Sigmoid colon (tissue), 7 donors: ENCODE measurements around the gene GOLPH3. TPM values are rescaled to one million over a fixed set of nuclear protein-coding genes. Genes with fewer than 3 reads are reported as not detected.

Experiments used
- DNase-seq: peaks from one replicate; pipeline ENCODE4 v3.0.0-alpha.2; 2019
- H3K27ac ChIP-seq, 4 donors: fragments of 200-600 bp; sonication (generic); one replicate each; pipeline ENCODE4 v1.5.1; 2016 to 2019; ENCODE audit warnings: mild to moderate bottlenecking in 1 of 4
- H3K27me3 ChIP-seq, 3 donors: fragments of 200-600 bp; sonication (generic); one replicate each; pipeline ENCODE4 v1.5.1; 2019; ENCODE audit warnings: mild to moderate bottlenecking in 1 of 3
- H3K36me3 ChIP-seq, 4 donors: fragments of 200-600 bp; sonication (generic); one replicate each; pipeline ENCODE4 v1.5.1; 2016 to 2019
- H3K4me1 ChIP-seq, 4 donors: fragments of 200-600 bp; sonication (generic); one replicate each; pipeline ENCODE4 v1.5.1; 2017 to 2019
- H3K4me3 ChIP-seq, 4 donors: fragments of 200-600 bp; sonication (generic); one replicate each; pipeline ENCODE4 v1.5.1; 2017 to 2019; ENCODE audit warnings: mild to moderate bottlenecking in 2 of 4, moderate library complexity in 1 of 4
- H3K9me3 ChIP-seq, 4 donors: fragments of 200-600 bp in 3 of 4; sonication (generic) in 3 of 4; one replicate each; pipeline versions ENCODE4 v1.5.1 to v1.6.1; 2013 to 2019
- EP300 ChIP-seq, 4 donors: sonication (generic); formaldehyde crosslinking; IDR thresholded peaks; one replicate each; pipeline ENCODE4 v1.6.1; 2017; ENCODE audit warnings: antibody characterized with exemption in 4 of 4
- POLR2A ChIP-seq, 2 donors: fragments of 450-650 bp; IDR thresholded peaks; one replicate each; pipeline ENCODE4 v1.6.1; 2016; ENCODE audit warnings: antibody characterized with exemption in 2 of 2, mild to moderate bottlenecking in 2 of 2, moderate library complexity in 2 of 2
- POLR2AphosphoS5 ChIP-seq, 4 donors: sonication (generic); formaldehyde crosslinking; IDR thresholded peaks; one replicate each; pipeline ENCODE4 v1.6.1; 2017; ENCODE audit warnings: antibody characterized with exemption in 4 of 4
- WGBS, 2 donors: extraction: QIAGEN DNeasy Blood & Tissue Kit; methylation state at CpG; one replicate each; pipeline ENCODE4 v1.1.7; 2013; 5-methylcytosine and 5-hydroxymethylcytosine counted together
- intact Hi-C: fragments of 100-400 bp; cut with DNase I; formaldehyde crosslinking; loops from one replicate; pipeline ENCODE4 v1.15.1; 2023
- polyA plus RNA-seq, 3 donors: library from polyadenylated mRNA; stranded (reverse); fragments of 200-250 nt; gene quantifications; one replicate each; pipeline ENCODE4 v1.2.3, GENCODE V29; 2013
- total RNA-seq, 4 donors: library from RNA; depleted of rRNA; stranded (reverse); fragments of >200 nt; gene quantifications; one replicate each; pipeline ENCODE4 v1.1.0, GENCODE V29; 2016
- TF ChIP-seq, protein P1 (sequence below), 4 experiments: fragments of 450-650 bp in 3 of 4; fragments of 200-600 bp in 1 of 4; IDR thresholded peaks; one replicate each; pipeline ENCODE4 v1.5.1; 2016 to 2019; ENCODE audit warnings: antibody characterized with exemption in 4 of 4, mild to moderate bottlenecking in 3 of 4, moderate library complexity in 2 of 4
- donor health status: healthy with polysubstance abuse.
- donor health status: Bipolar disorder and iron deficiency.
- donor health status: healthy.

Gene GOLPH3
- total and polyA plus RNA-seq, 7 donors: 63.6 to 247 (median 170) TPM

DNA sequence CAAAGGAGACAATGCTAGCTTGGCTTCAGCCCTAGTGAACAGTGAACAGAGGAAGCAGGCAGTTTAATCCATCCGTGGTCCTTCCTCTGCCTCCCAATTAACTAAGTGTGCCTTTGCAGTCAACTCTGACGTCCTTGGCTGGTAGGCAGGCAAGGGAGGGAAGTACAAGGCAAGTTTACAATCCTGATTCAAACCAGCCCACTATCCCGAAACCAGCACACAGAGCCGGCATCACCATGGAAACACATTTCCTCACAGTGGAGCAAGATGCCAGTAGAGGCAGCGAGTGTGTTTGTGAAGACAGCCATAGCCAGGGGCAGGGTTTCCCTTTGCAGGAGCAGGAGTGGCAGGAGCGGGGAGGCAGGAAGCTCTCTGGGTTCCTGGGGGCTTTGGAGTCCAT is 73.9 kb downstream of the GOLPH3 start:
- WGBS, 2 donors: 86 to 87% methylated on average over 6 of the region's 6 CpGs
- Histone ChIP-seq H3K36me3 (peaks cover 5 to 62% (median 33%) of the 10 kb centered on the region in 4 donors), H3K27ac (peak overlapping the region in 3 of 4 donors; percentile 56 to 75 (median 63)), H3K27me3 (no peaks in the 10 kb centered on the region), H3K4me1 (peaks cover 0 to 34% (median 33%) of the 10 kb centered on the region in 4 donors), H3K4me3 (no peak overlapping the region), H3K9me3 (no peaks in the 10 kb centered on the region)
- intact Hi-C loops: no loop called here
- DNase-seq: peak; percentile 79
- TF ChIP-seq, protein P1, sequence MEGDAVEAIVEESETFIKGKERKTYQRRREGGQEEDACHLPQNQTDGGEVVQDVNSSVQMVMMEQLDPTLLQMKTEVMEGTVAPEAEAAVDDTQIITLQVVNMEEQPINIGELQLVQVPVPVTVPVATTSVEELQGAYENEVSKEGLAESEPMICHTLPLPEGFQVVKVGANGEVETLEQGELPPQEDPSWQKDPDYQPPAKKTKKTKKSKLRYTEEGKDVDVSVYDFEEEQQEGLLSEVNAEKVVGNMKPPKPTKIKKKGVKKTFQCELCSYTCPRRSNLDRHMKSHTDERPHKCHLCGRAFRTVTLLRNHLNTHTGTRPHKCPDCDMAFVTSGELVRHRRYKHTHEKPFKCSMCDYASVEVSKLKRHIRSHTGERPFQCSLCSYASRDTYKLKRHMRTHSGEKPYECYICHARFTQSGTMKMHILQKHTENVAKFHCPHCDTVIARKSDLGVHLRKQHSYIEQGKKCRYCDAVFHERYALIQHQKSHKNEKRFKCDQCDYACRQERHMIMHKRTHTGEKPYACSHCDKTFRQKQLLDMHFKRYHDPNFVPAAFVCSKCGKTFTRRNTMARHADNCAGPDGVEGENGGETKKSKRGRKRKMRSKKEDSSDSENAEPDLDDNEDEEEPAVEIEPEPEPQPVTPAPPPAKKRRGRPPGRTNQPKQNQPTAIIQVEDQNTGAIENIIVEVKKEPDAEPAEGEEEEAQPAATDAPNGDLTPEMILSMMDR (IDR thresholded peaks at IDR 0.05): no peak
- TF ChIP-seq EP300 (IDR thresholded peaks at IDR 0.05): no peak
- no peak for TF ChIP-seq POLR2A (IDR thresholded peaks at IDR 0.05)
- peak in 3 of 4 donors; percentile 27 to 60 (median 33) for TF ChIP-seq POLR2AphosphoS5 (IDR thresholded peaks at IDR 0.05)

DNA sequence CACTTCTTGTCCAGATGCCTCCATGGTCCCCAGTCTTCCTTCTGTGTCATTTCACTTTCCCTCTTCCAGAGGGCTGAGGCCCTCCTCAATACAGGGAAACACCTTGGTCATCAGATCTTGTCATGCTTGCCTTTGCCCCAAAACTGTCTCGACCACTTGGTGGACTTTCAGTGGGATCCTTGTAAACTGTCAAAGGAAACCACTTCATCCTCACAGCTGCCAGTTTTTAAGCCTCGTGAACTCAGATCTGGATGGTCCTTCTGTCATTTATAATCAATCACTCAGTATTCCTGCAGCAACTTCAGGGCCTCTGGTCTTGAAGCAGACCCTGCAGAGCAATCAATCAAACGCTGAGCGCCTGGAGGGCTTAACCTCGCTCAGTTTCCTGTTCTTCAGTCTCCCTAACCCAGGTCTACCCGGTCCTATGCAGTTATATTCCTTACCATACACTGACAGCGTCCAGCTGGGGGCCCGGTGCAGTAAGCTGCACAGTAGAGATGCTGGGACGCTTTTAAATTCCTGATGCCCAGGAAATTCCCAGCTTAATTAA is 74.6 kb downstream of the GOLPH3 start:
- TF ChIP-seq POLR2AphosphoS5 (IDR thresholded peaks at IDR 0.05): no peak
- TF ChIP-seq POLR2A (IDR thresholded peaks at IDR 0.05): no peak
- TF ChIP-seq, protein P1 (IDR thresholded peaks at IDR 0.05): no peak
- no peak for TF ChIP-seq EP300 (IDR thresholded peaks at IDR 0.05)
- H3K36me3 ChIP-seq: peaks cover 5 to 56% (median 29%) of the 10 kb centered on the region in 4 donors
- intact Hi-C loops: loop anchor here (5.0 to 10.0 kb wide), 4 partner anchors 73 to 515 kb away; partner anchors contain the start of genes GOLPH3 and MTMR12

DNA sequence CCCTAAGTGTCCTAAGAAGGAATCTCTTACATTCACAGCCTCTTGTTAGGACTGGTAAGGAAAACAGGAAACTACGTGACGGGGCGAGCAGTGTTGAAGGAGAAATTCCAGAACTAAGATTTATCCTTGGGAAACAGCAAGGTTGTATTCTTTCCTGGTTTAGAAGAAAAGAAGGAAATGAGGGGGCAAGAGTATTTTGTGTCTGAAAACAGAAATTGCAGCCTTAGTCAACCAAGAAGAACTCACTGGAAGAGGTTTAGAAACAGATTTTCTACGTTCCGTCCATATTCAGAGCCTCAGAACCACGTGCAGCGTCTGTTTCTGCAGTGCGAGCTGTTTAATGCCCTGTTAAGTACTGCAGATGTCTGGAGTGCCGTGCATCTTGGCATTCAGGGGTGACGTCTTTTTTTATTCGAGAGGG is 75.2 kb downstream of the GOLPH3 start:
- Histone ChIP-seq H3K36me3 (peaks cover 5 to 52% (median 23%) of the 10 kb centered on the region in 4 donors), H3K27ac (peak overlapping the region in 3 of 4 donors; percentile 56 to 75 (median 63)), H3K9me3 (no peaks in the 10 kb centered on the region), H3K27me3 (no peaks in the 10 kb centered on the region), H3K4me1 (peaks cover 0 to 41% (median 38%) of the 10 kb centered on the region in 4 donors), H3K4me3 (no peak overlapping the region)
- TF ChIP-seq, protein P1 (IDR thresholded peaks at IDR 0.05): no peak
- no peak for TF ChIP-seq POLR2A (IDR thresholded peaks at IDR 0.05)
- no peak for TF ChIP-seq EP300 (IDR thresholded peaks at IDR 0.05)
- peak in 2 of 4 donors; percentile 48 to 69 for TF ChIP-seq POLR2AphosphoS5 (IDR thresholded peaks at IDR 0.05)
- intact Hi-C loops: loop anchor here (5.0 to 10.0 kb wide), 4 partner anchors 73 to 516 kb away; partner anchors contain the start of genes GOLPH3 and MTMR12
- no peak for DNase-seq
- WGBS, 2 donors: 92 to 93% methylated on average over 11 of the region's 11 CpGs

More for the DNA sequence above, 74.6 kb downstream of the GOLPH3 start:
- Histone ChIP-seq H3K4me1 (peaks cover 0 to 40% (median 38%) of the 10 kb centered on the region in 4 donors), H3K9me3 (no peaks in the 10 kb centered on the region), H3K4me3 (no peak overlapping the region), H3K27me3 (no peaks in the 10 kb centered on the region), H3K27ac (peak overlapping the region in 3 of 4 donors; percentile 56 to 75 (median 63))
- no peak for DNase-seq
- WGBS, 2 donors: 81 to 90% methylated on average over 9 of the region's 9 CpGs

DNA sequence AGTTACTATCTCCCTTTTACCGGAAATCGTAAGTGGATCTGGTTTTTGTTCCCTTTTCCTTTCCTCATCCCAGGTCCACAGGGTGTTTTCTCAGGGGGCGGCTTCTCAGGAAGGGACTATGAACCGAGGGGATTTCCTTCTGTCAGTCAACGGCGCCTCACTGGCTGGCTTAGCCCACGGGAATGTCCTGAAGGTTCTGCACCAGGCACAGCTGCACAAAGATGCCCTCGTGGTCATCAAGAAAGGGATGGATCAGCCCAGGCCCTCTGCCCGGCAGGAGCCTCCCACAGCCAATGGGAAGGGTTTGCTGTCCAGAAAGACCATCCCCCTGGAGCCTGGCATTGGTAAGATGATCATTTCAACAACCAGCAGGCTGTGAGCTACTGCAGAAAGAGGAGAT is 75.8 kb downstream of the GOLPH3 start:
- WGBS, 2 donors: 83 to 86% methylated on average over 9 of the region's 9 CpGs
- DNase-seq: no peak
- intact Hi-C loops: loop anchor here (5.0 to 10.0 kb wide), 4 partner anchors 74 to 517 kb away; partner anchors contain the start of genes GOLPH3 and MTMR12
- Histone ChIP-seq H3K36me3 (peaks cover 0 to 48% (median 17%) of the 10 kb centered on the region in 4 donors), H3K9me3 (no peaks in the 10 kb centered on the region), H3K27me3 (no peaks in the 10 kb centered on the region), H3K4me1 (peaks cover 0 to 41% (median 39%) of the 10 kb centered on the region in 4 donors), H3K4me3 (no peak overlapping the region), H3K27ac (peak overlapping the region in 3 of 4 donors; percentile 56 to 75 (median 63))
- TF ChIP-seq EP300 (IDR thresholded peaks at IDR 0.05) (no peak), POLR2AphosphoS5 (IDR thresholded peaks at IDR 0.05) (no peak), POLR2A (IDR thresholded peaks at IDR 0.05) (no peak)
- TF ChIP-seq, protein P1 (IDR thresholded peaks at IDR 0.05): no peak
